HG02852 (cell line): ENCODE data around the gene ZSWIM1.

Experiments used
- ATAC-seq: cut with Tn5 transposase; IDR thresholded peaks from one replicate; pipeline ENCODE4 v1.9.1; 2021; ENCODE audit warnings: mild to moderate bottlenecking, moderate library complexity; ENCODE audit not compliant: unreplicated experiment

ZSWIM1 gene

DNA sequence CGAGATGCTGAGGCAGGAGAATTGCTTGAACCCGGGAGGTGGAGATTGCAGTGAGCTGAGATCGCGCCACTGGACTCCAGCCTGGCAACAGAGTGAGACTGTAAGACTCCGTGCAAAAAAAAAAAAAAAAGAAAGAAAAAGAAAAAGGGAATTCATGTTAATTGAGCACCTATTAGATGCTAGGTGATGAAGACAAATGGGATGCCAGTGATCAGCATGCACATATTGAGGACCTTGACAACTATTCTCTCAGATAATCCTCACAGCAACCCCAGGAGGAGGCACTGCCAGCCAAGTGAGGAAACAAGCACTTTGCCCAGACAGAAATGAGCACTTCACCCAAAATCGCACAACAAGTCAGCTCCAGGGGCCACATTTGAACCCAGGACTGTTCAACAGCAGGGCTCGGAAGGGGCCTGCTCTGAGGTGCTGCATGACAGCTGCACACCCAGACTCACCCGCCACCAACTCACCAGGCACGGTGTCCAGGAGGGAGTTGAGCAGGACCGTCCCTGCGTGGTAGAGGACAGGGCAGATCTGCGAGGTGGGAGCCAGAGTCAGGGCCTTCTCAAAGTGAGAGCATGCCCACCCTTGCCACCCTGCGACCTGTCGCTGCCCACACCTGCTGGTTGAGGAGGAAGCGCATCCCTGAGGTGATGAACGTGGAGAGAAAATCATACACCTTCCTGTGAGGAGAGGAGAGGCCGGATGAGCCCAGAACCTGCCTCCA lies 26.4 kb downstream of the ZSWIM1 start:
- ATAC-seq: no peak

DNA sequence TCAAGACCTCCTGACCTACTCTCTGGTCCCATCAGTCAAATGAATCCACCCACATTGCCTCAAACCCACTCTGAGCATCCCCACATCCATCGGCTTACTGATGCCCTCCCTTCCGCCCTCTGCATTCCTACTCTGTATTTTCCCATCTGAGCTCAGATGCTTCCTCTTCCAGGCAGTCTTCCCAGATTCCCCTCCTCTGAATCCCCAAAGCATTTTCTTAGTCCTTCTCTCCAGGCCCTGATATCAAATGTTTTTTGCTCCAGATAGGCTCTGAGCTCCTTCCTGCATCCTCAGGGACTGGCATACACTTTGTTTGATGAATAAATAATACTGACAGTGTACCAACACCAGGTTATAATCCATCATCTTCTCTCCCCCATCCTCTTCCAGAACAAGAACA lies 27.1 kb downstream of the ZSWIM1 start:
- ATAC-seq: no peak

DNA sequence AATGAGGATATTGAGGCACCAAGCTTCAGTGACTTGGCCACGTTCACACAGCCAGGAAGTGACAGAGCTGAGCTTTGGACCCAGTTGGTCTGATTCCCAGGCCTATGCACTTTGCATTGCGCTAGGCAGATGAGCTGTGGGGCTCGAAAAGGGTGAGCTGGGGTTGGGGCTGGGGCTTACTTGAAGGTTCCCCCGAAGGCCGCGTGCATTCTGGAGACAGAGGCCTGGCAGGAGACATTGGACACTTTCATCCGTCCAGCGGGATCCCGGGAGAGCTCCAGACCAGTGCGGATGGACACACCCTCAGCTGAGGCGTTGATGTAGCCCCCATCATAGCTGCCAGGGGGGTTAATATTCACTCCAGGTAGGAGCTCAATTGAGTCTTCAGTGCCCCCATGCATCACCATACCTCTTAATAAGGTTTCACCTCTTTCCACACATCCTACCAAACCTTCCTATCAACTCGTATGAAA lies 28.3 kb downstream of the ZSWIM1 start:
- ATAC-seq: no peak

DNA sequence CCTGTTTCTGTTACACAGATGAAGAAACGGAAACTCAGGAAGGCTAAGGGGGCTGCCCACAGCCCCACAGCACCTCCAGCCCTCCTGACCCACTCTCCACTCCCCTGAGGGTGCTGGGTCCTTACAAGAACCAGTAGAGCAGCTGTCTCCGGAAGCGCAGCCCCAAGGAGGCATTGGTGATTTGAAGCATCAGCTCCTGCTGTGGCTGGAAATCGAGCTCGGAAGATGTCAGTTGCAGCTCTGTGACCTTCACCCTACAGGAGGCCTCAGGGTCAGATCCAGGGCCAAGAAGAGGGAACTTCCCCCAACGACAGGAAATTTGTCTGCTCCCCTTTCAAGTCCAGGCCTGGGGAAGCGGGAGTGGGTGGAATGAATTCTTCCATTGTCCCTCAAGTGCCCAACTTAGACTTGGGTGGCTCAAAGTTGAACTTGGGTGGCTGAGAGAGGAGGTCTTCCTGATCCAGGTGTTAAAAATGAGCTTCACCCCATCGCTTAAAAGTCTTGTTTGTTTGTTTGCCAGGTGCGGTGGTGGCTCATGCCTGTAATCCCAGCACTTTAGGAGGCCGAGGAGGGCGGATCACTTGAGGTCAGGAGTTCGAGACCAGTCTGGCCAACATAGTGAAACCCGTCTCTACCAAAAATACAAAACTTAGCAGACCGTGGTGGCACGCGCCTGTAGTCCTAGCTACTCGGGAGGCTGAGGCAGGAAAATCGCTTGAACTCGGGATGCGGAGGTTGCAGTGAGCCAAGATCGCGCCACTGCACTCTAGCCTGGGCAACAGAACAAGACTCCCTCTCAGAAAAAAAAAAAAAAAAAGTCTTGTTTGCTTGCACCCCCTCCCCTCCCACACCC lies 29.0 kb downstream of the ZSWIM1 start:
- no peak for ATAC-seq

DNA sequence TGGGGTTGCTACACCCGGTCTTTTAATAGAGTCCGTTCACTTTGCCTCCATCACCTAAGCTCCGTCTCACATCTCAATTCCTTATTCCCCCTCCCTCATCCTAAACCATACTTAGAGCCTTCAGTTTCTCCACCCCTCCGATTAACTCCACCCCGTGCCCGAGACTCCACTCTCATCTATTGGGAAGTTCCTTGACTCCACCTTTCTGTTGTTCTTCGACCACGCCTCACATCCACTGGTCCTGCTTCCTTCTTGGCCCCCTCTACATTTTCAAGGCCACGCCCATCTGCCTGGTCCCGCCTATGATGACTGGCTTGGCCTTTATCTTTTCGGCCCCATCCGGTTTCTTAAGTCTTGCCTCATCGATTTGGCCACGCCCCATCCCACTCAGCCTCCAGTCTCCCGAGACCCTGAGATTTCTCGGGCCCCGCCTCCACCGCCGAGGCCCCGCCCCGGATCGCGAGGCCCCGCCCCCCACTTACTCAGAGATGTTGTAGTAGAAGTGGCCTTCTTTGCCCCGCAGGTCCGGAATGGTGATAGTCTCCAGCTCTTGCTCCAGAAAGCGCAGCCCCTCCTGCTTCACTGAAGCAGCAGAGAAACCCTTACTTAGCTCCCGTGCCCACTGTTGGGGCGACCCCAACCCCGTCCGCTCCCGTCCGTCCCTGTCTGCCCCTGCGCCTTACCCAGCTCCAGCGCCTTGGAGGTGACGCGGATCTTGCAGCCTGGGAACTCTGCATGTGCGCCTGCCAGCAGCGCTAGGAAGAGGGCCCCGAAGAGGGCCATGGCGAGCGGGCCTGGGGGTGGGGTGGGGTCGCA lies 29.9 kb downstream of the ZSWIM1 start:
- ATAC-seq: peak; percentile 87

DNA sequence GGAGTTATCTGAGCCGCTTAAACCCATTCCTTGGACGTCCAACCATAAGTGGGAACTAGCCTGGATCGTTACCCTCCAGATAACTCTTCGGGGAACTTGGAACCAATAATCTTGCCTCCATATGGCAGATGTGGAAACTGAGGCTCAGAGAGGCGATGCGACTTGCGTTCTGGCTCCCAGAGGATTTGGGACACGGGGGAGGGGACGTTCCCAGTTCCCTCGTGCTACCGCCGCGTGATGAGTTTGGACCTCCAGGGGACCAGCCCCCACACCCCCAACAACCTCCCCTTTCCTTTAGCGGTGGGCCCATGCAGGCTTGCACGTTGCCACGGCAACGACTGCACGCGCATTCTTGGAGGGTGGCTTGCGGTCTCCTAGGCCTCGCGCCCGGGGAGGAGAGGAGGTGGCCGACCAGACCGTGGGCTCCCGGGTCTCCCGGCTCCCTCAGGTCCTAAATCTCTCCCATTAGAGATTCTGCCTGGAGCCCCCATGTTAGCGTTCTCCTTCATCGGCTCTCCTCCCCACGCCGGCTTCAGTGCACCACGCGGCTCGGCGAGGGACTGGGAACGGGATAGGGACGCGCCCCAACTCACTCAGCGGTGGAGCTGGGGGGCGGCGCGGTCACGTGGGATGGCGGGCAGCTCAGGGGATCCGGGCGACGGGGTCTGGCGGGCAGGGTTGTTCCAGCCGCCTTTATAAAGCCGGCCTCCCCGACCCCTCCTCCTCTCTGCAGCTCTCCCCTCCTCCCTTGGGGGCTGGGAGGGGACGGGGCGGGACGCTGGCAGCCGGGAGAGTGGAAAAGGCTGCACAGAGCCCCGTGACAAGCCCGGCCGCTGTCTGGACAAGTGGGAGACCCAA lies 30.7 kb downstream of the ZSWIM1 start, which contains the start of gene PLTP:
TSS of gene PLTP (minus strand) at position 670 of the 858 bp plus-strand sequence. CDS start 703 bp downstream, outside the sequence.
- ATAC-seq: no peak

DNA sequence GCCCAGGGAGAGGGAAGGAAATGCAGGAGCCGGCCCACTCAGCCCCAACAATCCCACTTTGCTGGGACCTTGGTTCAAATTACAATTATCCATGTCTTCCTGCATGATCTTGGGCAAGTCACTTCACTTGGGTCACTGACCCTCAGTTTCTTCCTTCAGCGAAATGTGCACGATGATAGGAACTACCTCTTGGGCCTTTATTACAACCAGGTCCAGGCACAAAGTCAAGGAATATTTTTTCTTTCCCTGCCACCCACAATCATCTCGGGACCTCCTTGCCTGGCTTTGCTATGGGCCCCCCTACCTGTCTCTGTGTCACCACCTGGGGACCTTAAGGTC lies 31.3 kb downstream of the ZSWIM1 start:
- ATAC-seq: no peak

DNA sequence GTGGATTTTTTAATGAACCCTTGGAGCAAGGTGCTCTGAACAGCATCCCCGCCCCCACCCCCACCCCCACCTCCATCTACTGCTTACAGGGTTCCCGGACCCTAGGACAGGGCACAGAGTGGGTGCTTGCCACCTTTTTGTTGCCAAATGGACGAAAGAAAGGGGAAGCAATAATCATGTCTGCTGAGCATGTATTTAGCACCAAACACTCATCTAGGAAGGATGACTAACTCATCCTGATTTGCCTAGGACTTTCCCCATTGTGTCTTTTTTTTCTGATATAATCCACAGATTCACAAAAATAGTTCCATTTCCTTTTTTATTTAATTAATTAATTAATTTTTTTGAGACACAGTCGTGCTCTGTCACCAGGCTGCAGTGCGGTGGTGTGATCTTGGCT lies 32.1 kb downstream of the ZSWIM1 start:
- no peak for ATAC-seq

DNA sequence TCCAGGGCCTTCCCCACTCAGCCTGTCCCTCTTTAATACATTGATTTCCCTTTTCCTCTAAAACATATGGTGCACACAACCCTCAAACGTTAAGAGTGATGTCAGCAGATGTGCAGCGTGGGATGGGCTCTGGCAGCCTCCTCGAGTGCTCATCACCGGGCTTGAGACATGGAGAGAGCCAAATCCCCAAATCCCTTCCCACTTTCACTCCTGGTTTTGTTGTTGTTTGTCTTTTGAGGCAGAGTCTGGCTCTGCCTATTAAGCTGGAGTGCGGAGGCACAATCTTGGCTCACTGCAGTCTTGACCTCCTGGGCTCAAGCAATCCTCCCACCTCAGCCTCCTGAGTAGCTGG lies 36.7 kb downstream of the ZSWIM1 start:
- no peak for ATAC-seq

DNA sequence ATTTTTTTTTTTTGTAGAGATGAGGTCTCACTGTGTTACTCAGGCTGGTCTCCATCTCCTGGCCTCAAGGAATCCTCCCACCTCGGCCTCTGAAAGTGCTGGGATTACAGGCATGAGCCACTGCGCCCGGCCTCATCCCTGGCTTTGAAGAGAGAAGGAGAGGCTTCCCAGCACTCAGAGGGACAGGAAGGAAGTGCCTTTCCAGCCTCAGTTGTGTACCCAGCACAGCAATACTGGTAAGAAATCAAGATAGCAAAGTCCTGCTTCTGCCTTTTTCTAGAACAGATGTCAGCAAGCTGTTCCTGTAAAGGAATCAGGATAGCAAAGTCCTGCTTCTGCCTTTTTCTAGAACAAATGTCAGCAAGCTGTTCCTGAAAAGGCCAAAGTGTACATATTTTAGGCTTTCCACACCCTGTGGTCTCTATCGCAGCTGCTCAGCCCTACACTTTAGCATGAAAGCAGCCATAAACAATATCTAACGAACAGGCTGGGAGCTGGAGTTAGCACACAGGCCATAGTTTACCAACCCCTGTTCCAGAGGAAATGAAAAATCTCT lies 37.2 kb downstream of the ZSWIM1 start:
- no peak for ATAC-seq

DNA sequence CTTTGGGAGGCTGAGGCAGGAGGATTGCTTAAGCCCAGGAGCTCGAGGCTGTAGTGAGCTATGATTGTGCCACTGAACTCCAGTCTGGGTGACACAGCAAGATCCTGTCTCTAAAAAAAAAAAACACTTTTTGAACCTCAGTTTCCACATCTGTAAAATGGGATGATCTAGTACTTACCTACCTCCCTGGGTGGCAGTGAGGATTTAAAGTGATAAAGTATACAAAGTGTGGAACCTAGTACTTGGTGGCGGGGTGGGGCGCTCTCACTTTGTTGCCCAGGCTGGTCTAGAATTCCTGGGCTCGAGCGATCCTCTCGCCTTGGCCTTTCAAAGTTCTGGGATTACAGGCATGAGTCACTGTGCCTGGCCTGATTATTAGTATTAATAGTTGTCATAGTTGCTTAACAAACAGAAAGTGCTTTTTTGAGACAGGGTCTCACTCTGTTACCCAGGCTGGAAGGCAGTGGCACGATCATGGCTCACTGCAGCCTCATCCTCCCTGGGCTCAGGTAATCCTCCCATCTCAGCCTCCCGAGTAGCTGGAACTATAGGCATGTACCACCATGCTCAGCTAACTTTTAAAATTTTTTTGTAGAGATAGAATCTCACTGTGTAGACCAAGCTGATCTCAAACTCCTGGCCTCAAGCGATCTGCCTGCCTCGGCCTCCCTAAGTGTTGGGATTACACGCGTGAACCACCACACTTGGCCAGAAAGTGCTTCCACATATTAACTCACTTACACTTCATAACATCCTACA lies 37.9 kb downstream of the ZSWIM1 start:
- ATAC-seq: no peak

DNA sequence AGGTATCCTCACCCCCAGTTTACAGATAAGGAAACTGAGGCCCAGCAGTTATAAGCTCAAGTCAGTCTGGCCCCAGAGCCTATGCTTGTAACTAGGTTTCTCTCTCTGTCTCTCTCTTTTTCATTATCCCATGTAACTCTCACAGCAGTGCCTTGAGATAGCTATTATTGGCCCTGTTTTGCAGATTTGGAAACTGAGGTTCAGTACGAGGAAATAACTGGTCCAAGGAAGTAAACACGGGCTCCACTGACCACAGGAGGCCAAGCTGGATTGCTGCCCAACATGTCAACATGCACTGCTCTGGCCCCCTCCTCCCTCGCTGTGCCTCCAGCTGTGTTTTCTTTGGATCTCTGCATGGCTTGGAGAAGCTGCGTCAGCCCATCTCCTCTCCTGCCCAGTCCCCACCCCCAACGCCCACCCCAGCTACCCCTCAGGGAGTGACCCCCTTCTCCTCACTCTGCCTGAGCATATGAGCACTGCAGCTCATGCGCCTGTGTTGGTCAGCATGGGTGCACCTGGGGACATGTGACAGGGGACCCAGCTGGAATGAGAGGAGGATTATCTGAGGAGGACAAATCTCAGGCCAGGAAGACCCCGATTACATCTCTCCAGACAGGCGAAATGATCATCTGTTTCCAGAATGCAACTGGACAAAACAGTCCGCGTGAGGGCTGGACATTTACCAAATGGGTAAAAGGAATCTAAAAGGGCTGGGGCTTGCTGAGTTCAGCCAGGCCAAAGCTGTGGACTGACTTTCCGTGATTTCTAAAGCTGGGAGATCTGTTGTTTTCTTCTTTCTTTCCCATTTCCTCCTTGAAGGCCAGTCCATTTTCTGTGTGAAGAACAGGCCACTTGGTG lies 38.7 kb downstream of the ZSWIM1 start:
- no peak for ATAC-seq

DNA sequence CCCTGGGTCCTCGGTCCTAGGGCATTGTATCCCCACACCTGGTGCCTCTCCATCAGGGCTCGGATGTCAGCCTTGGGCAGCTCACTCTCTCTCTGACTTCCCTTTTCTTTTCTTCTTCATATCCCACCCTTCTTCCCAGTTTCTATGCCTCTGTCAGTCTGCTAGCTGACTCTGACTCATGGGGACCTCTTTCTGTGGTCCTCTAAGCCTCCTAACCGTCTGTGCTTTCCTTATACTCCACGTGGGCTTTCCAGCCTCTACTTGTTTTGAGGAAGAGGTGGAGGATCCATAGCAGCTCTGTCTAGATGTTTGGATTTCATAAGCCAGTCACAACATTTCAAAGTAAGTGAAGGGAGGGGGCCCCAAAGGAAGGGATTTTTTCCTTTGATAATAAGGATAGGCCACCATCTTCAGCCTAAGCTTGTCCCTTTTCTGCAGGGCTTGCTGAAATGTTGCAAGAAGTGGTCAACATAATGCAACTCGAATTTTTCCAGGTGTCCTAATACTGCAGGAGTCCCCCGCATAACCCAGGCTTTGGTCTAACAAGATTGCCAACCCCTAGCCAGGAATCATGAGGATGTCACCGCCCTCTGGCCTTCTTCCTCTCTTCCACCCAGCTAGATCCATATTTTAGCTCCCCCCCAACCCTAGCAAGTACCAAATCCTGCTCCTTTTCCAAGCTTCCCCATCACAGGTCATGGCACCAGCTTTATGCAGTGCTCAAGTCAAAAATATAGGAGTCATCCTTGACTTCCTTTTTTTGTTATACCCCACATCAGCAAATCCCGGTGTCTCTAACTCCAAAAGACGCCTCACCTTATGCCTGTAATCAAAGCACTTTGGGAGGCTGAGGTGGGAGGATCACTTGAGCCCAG lies 39.7 kb downstream of the ZSWIM1 start:
- ATAC-seq: no peak

DNA sequence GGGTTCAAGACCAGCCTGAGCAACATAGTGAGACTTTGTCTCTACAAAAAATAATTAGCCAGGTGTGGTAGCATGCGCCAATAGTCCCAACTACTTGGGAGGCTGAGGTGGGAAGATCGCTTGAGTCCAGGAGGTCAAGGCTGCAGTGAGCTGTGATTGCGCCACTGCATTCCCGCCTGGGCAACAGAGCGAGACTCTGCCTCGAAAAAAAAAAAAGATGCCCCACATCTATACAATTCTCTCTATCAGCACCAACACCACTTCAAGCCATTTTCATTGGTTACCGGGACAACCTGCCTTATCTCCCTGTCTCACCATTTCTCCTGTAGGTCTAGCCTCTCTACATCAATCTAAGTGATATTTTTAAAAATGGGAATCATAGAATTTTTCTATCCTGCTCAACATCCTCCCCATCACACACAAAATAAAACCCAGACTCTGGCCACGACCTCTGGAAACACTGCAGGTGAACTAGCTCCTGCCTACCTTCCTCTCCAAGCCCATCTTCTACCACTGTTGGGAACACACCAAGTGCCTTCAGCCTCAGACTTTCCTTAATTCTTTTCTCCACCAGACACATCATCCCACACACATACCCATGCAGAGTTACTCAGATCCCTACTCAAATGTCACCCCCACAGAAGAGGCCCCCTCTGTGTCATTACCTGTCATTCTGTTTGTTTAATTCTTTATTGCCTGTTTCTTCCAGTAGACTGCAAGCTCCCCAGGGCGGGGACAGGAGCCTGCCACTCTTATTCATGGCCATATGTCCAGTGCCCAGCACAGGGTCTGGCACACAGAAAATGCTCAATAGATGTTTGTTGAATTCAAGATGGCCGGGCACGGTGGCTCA lies 40.5 kb downstream of the ZSWIM1 start:
- no peak for ATAC-seq

DNA sequence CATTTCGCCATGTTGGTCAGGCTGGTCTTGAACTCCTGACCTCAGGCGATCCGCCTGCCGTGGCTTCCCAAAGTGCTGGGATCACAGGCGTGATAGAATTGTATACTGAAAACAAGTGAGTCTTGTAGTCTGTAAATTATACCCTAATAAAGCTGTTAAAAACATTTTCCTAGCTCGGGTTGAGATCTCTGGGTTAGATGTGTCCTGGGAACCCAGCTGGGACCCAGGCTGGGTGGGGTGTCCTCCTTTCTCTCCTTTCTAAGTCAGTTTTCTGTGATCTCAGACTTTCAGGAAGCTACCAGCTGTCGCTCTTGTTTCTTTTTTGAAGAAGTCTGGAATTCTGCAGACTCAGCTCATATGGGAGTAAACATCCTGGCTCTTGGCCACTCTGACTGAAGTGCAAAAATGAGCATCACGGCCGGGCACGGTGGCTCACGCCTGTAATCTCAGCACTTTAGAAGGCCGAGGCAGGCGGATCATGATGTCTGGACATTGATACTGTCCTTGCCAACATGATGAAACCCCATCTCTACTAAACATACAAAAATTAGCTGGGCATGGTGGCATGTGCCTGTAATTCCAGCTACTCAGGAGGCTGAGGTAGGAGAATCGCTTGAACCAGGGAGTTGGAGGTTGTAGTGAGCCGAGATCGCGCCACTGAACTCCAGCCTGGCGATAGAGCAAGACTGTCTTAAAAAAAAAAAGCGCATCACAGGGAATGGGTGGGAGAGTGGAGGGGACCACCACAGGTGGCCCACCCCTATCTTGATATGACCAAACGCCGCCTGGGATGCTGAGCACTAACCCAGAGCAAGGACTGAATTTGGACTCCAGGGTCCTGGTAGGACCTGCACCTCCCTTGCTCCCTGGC lies 43.6 kb downstream of the ZSWIM1 start:
- no peak for ATAC-seq
